Panc1 (cell line): ENCODE results near the gene RFX7. TPM values are rescaled to one million over a fixed set of nuclear protein-coding genes. Genes with fewer than 3 reads are reported as not detected.

Experiments used
- ATAC-seq: fragments of 200-7000 bp; cut with Tn5 transposase; 2 replicates; pipeline ENCODE4 v1.9.1; 2020; ENCODE audit warnings: mild to moderate bottlenecking, moderate library complexity
- BruUV-seq: library from RNA; stranded (reverse); fragments of 400-500 nt; replicated peaks from 2 replicates; lab custom pipeline; 2021; lab: Mats Ljungman, UMichigan
- CTCF ChIA-PET: fragments of 300-600 bp; sonication (Branson Sonifier 250); formaldehyde crosslinking; loops from one replicate; lab custom pipeline; 2022; ENCODE audit warnings: antibody characterized with exemption; lab: Charles Lee
- POLR2A ChIA-PET: fragments of 300-600 bp; sonication (Branson Sonifier 250); formaldehyde crosslinking; loops from one replicate; lab custom pipeline; 2022; ENCODE audit warnings: antibody characterized with exemption; lab: Charles Lee
- DNase-seq: peaks from one replicate; pipeline ENCODE4 v3.0.0-alpha.2; 2010; ENCODE audit warnings: low read depth, low spot score
- H3K27ac ChIP-seq: 2 replicates; pipeline ENCODE4 v1.5.1; 2011; ENCODE audit warnings: mild to moderate bottlenecking, low read length, inconsistent platforms
- H3K27me3 ChIP-seq: fragments of 200-500 bp; sonication (Bioruptor generic); 2 replicates; pipeline ENCODE4 v1.6.0; 2014; ENCODE audit warnings: low read length, inconsistent platforms; ENCODE audit not compliant: control insufficient read depth, insufficient read depth
- H3K36me3 ChIP-seq: fragments of 200-500 bp; sonication (Bioruptor generic); 2 replicates; pipeline ENCODE4 v1.5.1; 2014; ENCODE audit warnings: inconsistent platforms, mild to moderate bottlenecking, low read length, moderate library complexity; ENCODE audit not compliant: control insufficient read depth, insufficient read depth
- H3K4me1 ChIP-seq: 2 replicates; pipeline ENCODE4 v1.5.1; 2011; ENCODE audit warnings: inconsistent platforms, mild to moderate bottlenecking, low read length, moderate library complexity; ENCODE audit not compliant: control insufficient read depth, insufficient read depth
- H3K4me3 ChIP-seq, 2 experiments: 2 replicates each; pipeline ENCODE4 v1.5.1; 2011 to 2012; ENCODE audit warnings: low read depth in 2 of 2, low read length in 2 of 2, mild to moderate bottlenecking in 2 of 2, inconsistent platforms in 1 of 2, moderate library complexity in 1 of 2
- H3K9me3 ChIP-seq: fragments of 200-500 bp; sonication (Bioruptor generic); 2 replicates; pipeline ENCODE4 v1.5.1; 2014; ENCODE audit warnings: low read depth, mild to moderate bottlenecking, inconsistent platforms, low read length, moderate library complexity; ENCODE audit not compliant: control insufficient read depth, insufficient read depth
- CTCF ChIP-seq: fragments of 450-650 bp; IDR thresholded peaks from 2 replicates; pipeline ENCODE4 v1.5.1; 2017; ENCODE audit warnings: mild to moderate bottlenecking
- POLR2AphosphoS5 ChIP-seq: IDR thresholded peaks from 2 replicates; pipeline ENCODE4 v1.6.1; 2012; ENCODE audit warnings: mild to moderate bottlenecking, low read depth, low read length, moderate library complexity
- SIN3A ChIP-seq: IDR thresholded peaks from 2 replicates; pipeline ENCODE4 v1.6.1; 2012; ENCODE audit warnings: low read depth, mild to moderate bottlenecking, low read length, moderate library complexity, borderline replicate concordance; ENCODE audit not compliant: insufficient read depth
- in situ Hi-C: cut with HindIII; loops from 2 replicates; pipeline ENCODE4 v1.10.0; 2016; ENCODE audit warnings: low sequenced_read_pairs, low pct_unique_long_range_greater_than_20kb
- intact Hi-C: fragments of 100-400 bp; cut with micrococcal nuclease; formaldehyde crosslinking; loops from one replicate; pipeline ENCODE4 v1.10.0; 2022; ENCODE audit not compliant: unreplicated experiment
- total RNA-seq: library from RNA; stranded (reverse); gene quantifications from one replicate; pipeline ENCODE4 v1.2.1, GENCODE V29; 2021; ENCODE audit not compliant: unreplicated experiment
- TF ChIP-seq, protein P1 (sequence below), 2 experiments: IDR thresholded peaks; 2 replicates each; pipeline ENCODE4 v1.6.1; 2011 to 2012; ENCODE audit warnings: low read depth in 2 of 2, control low read depth in 1 of 2, low read length in 1 of 2, mild to moderate bottlenecking in 1 of 2, moderate library complexity in 1 of 2; ENCODE audit not compliant: insufficient read depth in 1 of 2

RFX7 gene
- total RNA-seq, 1 experiment from 2014 or later: 24.2 TPM

GRCh38 chr15:56042498-56042897, 201.2 kb downstream of the RFX7 start:
- Histone ChIP-seq H3K4me3 (no peak overlapping the region), H3K27me3 (no peaks in the 10 kb centered on the region), H3K27ac (no peak overlapping the region), H3K4me1 (peaks cover 3% of the 10 kb centered on the region; the same call in 1 of the 2 replicates), H3K36me3 (no peaks in the 10 kb centered on the region), H3K9me3 (no peaks in the 10 kb centered on the region)
- intact Hi-C loops: no loop called here
- CTCF ChIA-PET: no interaction called here
- POLR2A ChIA-PET: interaction anchor here (0.7 kb wide), 1 partner anchor 423 kb away, joined by 3 read pairs; the partner anchor contains the start of gene MNS1
- in situ Hi-C loops: no loop called here
- TF ChIP-seq SIN3A (no peak), CTCF (no peak)
- TF ChIP-seq, protein P1, sequence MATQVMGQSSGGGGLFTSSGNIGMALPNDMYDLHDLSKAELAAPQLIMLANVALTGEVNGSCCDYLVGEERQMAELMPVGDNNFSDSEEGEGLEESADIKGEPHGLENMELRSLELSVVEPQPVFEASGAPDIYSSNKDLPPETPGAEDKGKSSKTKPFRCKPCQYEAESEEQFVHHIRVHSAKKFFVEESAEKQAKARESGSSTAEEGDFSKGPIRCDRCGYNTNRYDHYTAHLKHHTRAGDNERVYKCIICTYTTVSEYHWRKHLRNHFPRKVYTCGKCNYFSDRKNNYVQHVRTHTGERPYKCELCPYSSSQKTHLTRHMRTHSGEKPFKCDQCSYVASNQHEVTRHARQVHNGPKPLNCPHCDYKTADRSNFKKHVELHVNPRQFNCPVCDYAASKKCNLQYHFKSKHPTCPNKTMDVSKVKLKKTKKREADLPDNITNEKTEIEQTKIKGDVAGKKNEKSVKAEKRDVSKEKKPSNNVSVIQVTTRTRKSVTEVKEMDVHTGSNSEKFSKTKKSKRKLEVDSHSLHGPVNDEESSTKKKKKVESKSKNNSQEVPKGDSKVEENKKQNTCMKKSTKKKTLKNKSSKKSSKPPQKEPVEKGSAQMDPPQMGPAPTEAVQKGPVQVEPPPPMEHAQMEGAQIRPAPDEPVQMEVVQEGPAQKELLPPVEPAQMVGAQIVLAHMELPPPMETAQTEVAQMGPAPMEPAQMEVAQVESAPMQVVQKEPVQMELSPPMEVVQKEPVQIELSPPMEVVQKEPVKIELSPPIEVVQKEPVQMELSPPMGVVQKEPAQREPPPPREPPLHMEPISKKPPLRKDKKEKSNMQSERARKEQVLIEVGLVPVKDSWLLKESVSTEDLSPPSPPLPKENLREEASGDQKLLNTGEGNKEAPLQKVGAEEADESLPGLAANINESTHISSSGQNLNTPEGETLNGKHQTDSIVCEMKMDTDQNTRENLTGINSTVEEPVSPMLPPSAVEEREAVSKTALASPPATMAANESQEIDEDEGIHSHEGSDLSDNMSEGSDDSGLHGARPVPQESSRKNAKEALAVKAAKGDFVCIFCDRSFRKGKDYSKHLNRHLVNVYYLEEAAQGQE (IDR thresholded peaks at IDR 0.05; ENCODE audit: insufficient read depth in 1 of 2, low read depth in 2 of 2, low read length in 1 of 2): no peak
- ATAC-seq: no peak
- no peak for DNase-seq
- BruUV-seq: no TSS peak

GRCh38 chr15:56042031-56042430, 201.6 kb downstream of the RFX7 start:
- DNase-seq: no peak
- CTCF ChIA-PET: no interaction called here
- BruUV-seq: no TSS peak
- Histone ChIP-seq H3K4me1 (peaks cover 3% of the 10 kb centered on the region; the same call in 1 of the 2 replicates), H3K9me3 (no peaks in the 10 kb centered on the region), H3K27me3 (no peaks in the 10 kb centered on the region), H3K27ac (no peak overlapping the region), H3K4me3 (no peak overlapping the region), H3K36me3 (no peaks in the 10 kb centered on the region)
- TF ChIP-seq POLR2AphosphoS5: no peak
- TF ChIP-seq, protein P1 (IDR thresholded peaks at IDR 0.05; ENCODE audit: insufficient read depth in 1 of 2, low read depth in 2 of 2, low read length in 1 of 2): no peak
- POLR2A ChIA-PET: no interaction called here
- in situ Hi-C loops (no loop called here), intact Hi-C loops (no loop called here)
- ATAC-seq: no peak
